Measurements from ENCODE around the gene RHBDL3. TPM values are rescaled to one million over a fixed set of nuclear protein-coding genes. Genes with fewer than 3 reads are reported as not detected.

RHBDL3 gene
- polyA plus RNA-seq: 0.17 TPM in 1 of 2 replicates, not detected in the other

DNA sequence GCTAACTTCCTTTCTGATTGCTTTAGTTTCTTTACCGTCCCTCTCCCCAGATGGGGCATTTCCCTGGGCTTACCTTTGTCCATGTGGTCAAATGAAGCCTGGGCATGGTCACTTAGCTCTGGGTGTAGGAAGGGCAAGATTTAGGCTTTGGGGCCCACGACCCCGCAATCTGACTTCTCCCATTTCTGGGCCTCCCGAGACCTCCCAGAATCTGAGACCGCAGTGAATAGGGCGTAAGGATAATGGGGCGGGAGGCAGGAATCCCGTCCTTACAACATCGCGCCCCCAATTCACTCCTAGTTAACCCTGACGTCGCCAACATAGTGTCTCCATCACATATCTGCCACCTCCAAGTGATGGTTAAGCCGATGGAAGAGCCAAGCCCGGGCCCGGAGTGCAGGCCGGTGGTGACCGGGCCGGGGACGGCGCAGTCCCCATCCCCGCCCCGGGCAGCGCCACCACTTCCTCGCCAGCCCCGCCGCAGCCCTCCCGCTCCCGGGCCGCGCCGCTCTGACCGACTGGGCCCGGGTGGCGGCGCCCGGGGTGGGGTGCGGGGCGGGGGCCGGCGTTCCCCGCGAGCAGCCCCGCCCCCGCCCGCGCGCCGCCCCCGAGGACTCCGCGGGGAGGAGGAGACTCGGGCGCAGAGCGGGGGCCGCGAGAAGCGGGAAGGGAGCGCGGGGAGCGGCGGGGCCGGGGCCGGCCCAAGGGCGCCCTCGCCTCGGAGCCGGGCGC lies at the start of gene RHBDL3:
TSS of gene RHBDL3 (plus strand) at position 641 of the 732 bp plus-strand sequence. CDS start 358 bp downstream, outside the sequence.

GRCh38 chr17:32341857-32342602 lies 76.4 kb downstream of the RHBDL3 start, which contains the start of gene C17orf75:
TSS of gene C17orf75 (minus strand) at chr17:32342173. CDS start at chr17:32342139, 34 bp downstream.

GRCh38 chr17:32349854-32350665 lies 84.4 kb downstream of the RHBDL3 start, which contains the start of gene ZNF207:
TSS of gene ZNF207 (plus strand) at chr17:32350157. CDS start at chr17:32350286, 129 bp downstream.

Other genes with a start within 250 kb of the RHBDL3 start
- 282 and 297 TPM in 2 replicates for gene RHOT1, start 123.3 kb upstream of the RHBDL3 start, polyA plus RNA-seq
- gene C17orf75, start 76.3 kb downstream of the RHBDL3 start, polyA plus RNA-seq: 62.4 and 68.5 TPM in 2 replicates
- 69.6 and 73.2 TPM in 2 replicates for gene ZNF207, start 84.3 kb downstream of the RHBDL3 start, polyA plus RNA-seq
- 143 and 181 TPM in 2 replicates for gene PSMD11, start 178.7 kb downstream of the RHBDL3 start, polyA plus RNA-seq
- 37.6 and 48.5 TPM in 2 replicates for gene CDK5R1, start 221.2 kb downstream of the RHBDL3 start, polyA plus RNA-seq